HG03469 (cell line): ENCODE measurements around the gene OAT.
A peak's percentile ranks its signal among the peaks of the same experiment; 100 is the strongest.
"Not testable (repeated sequence)": the region's sequence is repeated elsewhere in the genome, so short reads cannot be mapped to it uniquely, and the experiment has no call there.

ENCODE experiments used
- ATAC-seq: cut with Tn5 transposase; IDR thresholded peaks from one replicate; pipeline ENCODE4 v1.9.1; 2021; ENCODE audit warnings: mild to moderate bottlenecking, moderate library complexity, moderate number of reproducible peaks; ENCODE audit not compliant: unreplicated experiment

The OAT gene

DNA sequence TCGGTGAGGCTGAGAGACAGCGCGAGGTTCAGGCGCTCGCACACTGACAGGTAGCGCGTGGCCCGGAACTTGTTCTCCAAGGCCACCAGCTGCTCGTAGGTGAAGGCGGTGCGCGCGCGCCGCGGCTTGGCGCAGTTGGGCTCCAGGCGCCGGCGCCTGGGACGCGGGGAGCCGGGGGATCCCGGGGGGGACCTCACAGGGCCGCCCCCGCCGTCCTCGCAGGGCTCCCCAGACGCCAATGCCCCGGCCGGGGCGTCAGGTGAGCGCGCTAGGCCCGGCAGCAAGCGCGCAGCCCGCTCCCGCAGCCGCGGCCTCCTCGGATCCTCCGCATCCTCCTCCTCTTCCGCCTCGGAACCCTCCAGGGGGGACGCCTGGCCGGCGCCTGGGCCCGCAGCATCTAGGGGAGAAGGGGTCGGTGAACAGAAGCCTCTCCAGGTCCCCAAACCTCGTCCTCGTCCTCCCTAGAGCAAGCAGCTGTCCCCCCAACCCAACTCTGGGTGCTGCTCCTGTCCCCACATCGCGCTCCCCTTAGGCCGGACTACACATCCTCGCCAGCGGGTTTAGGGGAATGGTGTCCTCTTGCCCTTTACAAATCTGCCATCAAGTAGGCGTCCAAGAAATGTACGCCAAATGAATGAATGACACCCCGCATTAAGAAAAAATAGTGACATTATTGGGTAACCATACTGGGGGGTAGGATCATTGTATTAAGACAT, 29.2 kb upstream of the OAT start:
- ATAC-seq: no peak

DNA sequence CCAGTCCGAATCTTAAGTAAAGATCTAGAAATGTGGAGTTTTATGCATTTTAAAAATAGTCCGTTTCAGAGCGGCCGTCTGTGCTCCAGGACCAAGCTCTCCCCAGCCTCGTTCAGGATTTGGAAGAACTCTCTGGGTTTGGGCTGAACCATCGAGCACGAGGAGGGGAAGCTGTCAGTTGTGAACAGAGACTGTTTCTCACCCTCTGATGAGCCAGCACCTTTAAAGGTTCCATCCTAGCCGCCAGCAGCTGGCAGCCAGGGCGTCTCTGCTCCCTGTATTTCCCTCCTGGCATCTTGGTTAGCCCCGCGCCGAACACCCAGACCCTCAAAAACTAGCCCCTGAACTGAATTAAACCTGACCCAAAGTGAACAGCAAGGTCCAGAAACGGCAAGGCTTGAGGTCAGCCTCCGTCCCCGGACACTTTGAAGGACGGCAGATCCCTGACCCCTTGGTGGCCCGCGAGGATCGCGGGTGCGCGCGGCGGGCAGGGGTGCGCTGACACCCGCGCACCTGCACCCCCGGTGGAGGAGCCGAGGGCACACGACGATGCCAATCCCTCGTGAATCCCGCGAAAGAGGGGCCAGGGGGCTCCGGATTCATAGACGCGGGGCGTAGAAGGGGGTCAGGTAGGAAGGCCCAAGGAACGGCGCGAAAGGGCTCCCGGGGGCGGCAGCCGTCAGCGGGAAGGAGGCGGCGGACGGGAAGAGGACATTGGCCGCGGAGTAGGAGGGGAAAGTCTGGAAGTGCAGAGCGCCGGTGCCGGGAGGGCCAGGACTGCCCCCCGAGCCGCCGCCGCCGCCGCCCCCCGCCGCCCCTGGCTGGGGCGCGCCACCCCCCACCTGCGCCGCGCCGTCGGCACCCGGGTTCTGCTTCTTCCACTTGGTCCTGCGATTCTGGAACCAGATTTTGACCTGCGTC, 28.4 kb upstream of the OAT start:
- ATAC-seq: no peak

DNA sequence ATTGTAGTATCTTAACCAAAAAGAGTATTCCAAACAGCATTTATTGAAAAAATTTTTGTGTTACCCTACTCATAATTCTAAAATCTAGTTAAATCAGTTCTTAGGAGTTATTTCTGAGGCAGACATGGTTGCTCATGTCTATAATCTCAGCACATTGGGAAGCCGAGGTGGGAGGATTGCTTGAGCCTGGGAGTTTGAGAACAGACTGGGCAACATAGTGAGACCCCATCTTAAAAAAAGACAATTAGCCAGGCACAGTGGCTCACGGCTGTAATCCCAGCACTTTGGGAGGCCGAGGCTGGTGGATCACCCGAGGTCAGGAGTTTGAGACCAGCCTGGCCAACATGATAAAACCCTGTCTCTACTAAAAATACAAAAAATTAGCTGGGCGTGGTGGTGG, 23.0 kb upstream of the OAT start:
- ATAC-seq: not testable (repeated sequence)

- peak; percentile 81 for ATAC-seq
These were observed 17.5 kb upstream of the OAT start for GRCh38 chr10:124436191-124436638.

GRCh38 chr10:124435683-124436082, 17.0 kb upstream of the OAT start:
- ATAC-seq: not testable (repeated sequence)

DNA sequence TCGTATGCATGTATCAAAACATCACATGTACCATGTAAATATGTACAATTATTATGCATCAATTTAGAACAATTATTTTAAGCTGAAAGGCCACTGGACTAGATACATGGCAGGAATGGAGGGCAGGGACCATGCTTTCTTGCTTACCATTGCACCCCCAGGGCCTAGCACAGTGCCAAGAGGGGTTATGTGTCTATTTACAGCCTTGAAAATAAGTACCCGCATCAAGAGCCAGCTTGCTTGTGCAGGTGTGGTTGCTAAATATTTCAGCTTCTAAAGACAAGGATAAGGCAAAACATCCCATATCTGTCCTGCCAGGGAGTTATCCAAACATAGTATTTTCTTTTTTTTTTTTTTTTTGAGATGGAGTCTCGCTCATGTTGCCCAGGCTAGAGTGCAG, 14.7 kb upstream of the OAT start:
- ATAC-seq: no peak

- ATAC-seq: no peak
These were observed 11.4 kb upstream of the OAT start for GRCh38 chr10:124430077-124430476.

DNA sequence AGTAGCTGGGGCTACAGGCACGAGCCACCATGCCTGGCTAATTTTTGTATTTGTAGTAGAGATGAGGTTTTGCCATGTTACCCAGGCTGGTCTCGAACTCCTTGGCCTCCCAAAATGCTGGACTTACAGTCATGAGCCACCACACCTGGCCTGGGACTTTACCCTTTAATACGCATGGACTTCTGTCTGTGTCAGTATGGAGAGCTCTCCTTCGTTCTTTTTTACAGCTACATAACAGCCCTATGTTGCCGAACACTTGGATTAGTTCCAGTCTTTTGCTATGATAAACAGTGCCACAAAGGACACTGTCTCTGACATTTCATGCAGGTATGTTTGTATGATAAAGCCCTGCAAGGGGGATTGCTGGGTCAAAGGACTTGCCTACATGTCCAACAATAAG, 10.9 kb upstream of the OAT start:
- no peak for ATAC-seq

- no peak for ATAC-seq
These were observed 9.6 kb upstream of the OAT start for GRCh38 chr10:124428207-124428777.

DNA sequence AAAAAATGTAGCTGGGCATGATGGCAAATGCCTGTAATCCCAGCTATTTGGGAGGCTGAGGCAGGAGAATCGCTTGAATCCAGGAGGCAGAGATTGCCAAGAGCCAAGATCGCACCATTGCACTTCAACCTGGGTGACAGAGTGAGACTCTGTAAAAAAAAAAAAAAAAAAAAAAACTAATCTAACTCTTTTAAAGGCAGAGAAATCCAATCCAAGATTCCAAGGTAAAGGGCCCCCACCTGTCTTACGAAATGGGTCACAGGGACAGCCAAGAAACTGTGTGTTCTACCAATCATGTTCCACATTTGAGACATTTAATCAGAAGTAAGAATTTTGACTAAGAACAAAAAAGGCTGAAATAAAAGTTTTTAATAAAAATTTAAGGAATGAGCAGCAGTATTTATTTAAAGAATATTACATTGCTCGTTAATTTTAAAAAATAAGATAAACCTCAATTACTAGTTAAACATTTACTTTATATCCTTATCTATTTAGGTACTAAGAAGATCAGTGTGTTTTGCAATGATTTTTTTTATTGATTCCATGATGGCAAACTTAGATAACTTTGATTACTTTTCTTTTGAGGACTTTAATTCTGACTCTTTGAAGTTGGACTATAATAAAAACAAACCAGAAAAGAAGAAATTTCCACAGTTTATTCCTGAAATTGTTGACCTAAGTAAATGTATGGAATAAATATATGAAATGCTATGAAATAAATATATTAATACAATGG, 6.7 kb upstream of the OAT start:
- ATAC-seq: no peak

DNA sequence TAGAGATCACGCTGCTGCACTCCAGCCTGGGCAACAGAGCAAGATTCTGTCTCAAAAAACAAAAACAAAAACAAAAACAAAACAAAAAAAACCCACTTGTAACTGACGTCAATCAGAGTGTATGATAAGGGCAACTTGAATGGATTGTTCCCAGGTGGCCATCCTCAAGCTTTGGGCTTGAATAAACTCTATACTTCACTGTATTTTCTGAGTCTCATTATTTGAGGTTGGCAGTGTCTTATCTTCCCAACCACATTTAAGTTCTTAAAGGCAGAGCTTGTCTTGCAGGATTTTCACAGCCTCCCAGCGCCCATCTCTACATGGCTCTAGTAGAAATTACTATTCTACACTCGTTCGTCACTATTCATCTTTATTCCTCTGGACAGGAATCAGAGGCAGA, 5.1 kb upstream of the OAT start:
- no peak for ATAC-seq

DNA sequence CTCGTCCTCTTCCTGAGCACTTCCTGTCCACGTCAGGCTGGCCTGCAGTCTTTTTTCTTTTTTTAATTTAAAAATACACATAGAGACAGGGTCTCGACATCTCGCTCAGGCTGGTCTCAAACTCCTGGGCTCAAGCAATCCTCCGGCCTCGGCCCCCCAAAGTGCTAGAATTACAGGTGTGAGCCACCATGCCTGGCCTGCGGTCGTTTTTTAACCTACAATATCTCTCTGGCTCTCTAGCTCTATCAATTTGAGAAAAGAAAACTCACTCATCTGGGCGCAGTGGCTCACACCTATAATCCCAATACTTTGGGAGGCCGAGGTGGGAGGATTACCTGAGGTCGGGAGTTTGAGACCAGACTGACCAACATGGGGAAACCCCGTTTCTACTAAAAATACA, 4.0 kb upstream of the OAT start:
- no peak for ATAC-seq

DNA sequence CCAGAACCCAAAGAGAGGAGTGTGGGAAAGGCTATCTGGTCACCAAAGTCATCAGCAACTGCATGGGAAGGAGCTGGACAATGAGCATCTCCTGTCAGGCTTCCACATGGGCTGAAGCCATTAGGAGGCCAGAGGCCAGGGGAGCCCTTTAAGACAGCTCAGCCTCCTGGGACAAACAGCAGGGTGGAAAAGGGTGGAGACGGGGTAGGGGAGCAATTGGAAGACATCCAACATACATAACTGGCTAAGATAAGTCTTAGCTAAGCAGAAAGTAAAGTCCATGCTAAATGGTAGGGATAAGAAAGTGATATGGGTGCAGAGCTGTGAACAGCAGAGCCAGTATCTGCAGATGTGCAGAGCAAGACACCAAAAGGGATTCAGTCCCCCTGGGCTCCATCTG, 1.5 kb upstream of the OAT start:
- no peak for ATAC-seq

- no peak for ATAC-seq
These were observed 912 bp upstream of the OAT start for GRCh38 chr10:124419635-124420034.

- peak; percentile 16 for ATAC-seq
These were observed 613 bp downstream of the OAT start for GRCh38 chr10:124417895-124418725.

- ATAC-seq: no peak
These were observed 2.0 kb downstream of the OAT start for GRCh38 chr10:124416733-124417132.

DNA sequence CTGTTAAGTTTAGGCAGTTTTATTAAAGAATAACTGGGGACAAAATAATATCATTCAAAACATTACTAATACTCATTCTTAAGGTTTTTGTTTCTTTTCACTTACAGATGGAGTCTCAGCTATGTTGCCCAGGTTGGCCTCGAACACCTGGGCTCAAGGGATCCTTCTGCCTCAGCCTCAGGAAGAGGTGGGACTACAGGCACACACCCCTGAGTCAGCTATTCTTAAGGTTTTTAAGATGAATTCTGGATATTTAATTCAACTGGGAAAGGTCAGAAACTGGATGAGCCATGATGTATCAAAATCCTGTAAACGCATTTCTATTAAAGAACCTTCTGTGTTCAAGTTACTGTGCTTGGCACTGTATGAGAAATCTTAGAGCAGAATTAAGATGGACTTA, 3.5 kb downstream of the OAT start:
- no peak for ATAC-seq

- no peak for ATAC-seq
These were observed 4.6 kb downstream of the OAT start for GRCh38 chr10:124414076-124414475.

- ATAC-seq: no peak
These were observed 9.0 kb downstream of the OAT start for GRCh38 chr10:124409696-124410095.

DNA sequence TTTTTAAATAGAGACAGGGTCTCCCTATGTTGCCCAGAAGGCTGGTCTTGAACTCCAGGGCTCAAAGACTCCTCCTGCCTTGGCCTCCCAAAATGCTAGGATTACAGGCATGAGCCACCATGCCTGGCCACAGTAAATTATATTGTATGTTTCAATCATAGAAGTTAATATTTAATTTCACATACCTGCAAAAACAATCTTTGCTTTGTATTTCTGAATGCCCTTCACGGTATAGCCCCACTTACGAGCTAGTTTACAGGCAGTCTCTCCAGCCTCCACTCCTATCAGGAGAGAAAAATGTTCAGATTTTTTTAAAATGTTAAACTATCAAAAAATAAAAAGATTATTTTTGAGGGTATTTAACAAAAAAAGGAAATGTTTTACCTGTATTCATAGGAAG, 10.4 kb downstream of the OAT start:
- ATAC-seq: no peak
